Caco-2 (cell line): ENCODE measurements around the gene DOC2A. TPM values are rescaled to one million over a fixed set of nuclear protein-coding genes. Genes with fewer than 3 reads are reported as not detected.

Experiments used
- BruUV-seq: library from RNA; stranded (reverse); fragments of 400-500 nt; replicated peaks from 2 replicates; lab custom pipeline; 2021; lab: Mats Ljungman, UMichigan
- CTCF ChIA-PET: fragments of 300-600 bp; sonication (Branson Sonifier 250); formaldehyde crosslinking; loops from one replicate; lab custom pipeline; 2022; ENCODE audit warnings: antibody characterized with exemption; lab: Charles Lee
- POLR2A ChIA-PET: fragments of 300-600 bp; sonication (Branson Sonifier 250); formaldehyde crosslinking; loops from one replicate; lab custom pipeline; 2022; ENCODE audit warnings: antibody characterized with exemption; lab: Charles Lee
- DNase-seq, 2 experiments: peaks; one replicate each; pipeline versions ENCODE4 v3.0.0 to v3.0.0-alpha.2; 2020 to 2022
- H3K27me3 ChIP-seq: replicated peaks from 2 replicates; pipeline ENCODE4 v1.6.0; 2011; ENCODE audit warnings: low read length; ENCODE audit not compliant: control insufficient read depth, insufficient read depth
- H3K36me3 ChIP-seq: 2 replicates; pipeline ENCODE4 v1.5.1; 2011; ENCODE audit warnings: low read length; ENCODE audit not compliant: control insufficient read depth, insufficient read depth
- H3K4me1 ChIP-seq: fragments of 250-450 bp; sonication (Bioruptor Pico); 2 replicates; pipeline ENCODE4 v1.5.1; 2020; ENCODE audit warnings: mild to moderate bottlenecking
- H3K4me3 ChIP-seq: 2 replicates; pipeline ENCODE4 v1.5.1; 2011; ENCODE audit warnings: low read depth, mild to moderate bottlenecking, control low read depth, low read length
- H3K9me3 ChIP-seq: fragments of 250-450 bp; sonication (Bioruptor Pico); 2 replicates; pipeline ENCODE4 v1.5.1; 2020; ENCODE audit warnings: mild to moderate bottlenecking, moderate library complexity
- H3K27ac Mint-ChIP-seq: one replicate; pipeline ENCODE4 v1.8.0; 2022; ENCODE audit warnings: mixed read lengths; ENCODE audit not compliant: unreplicated experiment
- H3K27me3 Mint-ChIP-seq: one replicate; pipeline ENCODE4 v1.8.0; 2022; ENCODE audit warnings: mixed read lengths; ENCODE audit not compliant: insufficient read depth, unreplicated experiment
- H3K36me3 Mint-ChIP-seq: one replicate; pipeline ENCODE4 v1.8.0; 2022; ENCODE audit warnings: mild to moderate bottlenecking, mixed read lengths; ENCODE audit not compliant: insufficient read depth, unreplicated experiment
- H3K4me1 Mint-ChIP-seq: one replicate; pipeline ENCODE4 v1.8.0; 2022; ENCODE audit warnings: low read depth, mixed read lengths; ENCODE audit not compliant: unreplicated experiment
- H3K4me3 Mint-ChIP-seq: one replicate; pipeline ENCODE4 v1.8.0; 2022; ENCODE audit warnings: mild to moderate bottlenecking, moderate library complexity, mixed read lengths; ENCODE audit not compliant: unreplicated experiment
- H3K9me3 Mint-ChIP-seq: one replicate; pipeline ENCODE4 v1.8.0; 2022; ENCODE audit warnings: mixed read lengths; ENCODE audit not compliant: unreplicated experiment
- CTCF ChIP-seq, 2 experiments: fragments of 200-600 bp in 1 of 2; IDR thresholded peaks; 1 replicate in 1 of 2; 2 replicates in 1 of 2; pipeline versions ENCODE4 v1.5.1 to v1.8.0; 2011 to 2022; ENCODE audit warnings: antibody characterized with exemption in 1 of 2, control low read depth in 1 of 2, inconsistent platforms in 1 of 2, low read depth in 1 of 2, low read length in 1 of 2, mild to moderate bottlenecking in 1 of 2, moderate library complexity in 1 of 2; ENCODE audit not compliant: insufficient read depth in 1 of 2, severe bottlenecking in 1 of 2, unreplicated experiment in 1 of 2
- intact Hi-C: fragments of 100-400 bp; cut with micrococcal nuclease; formaldehyde crosslinking; loops from one replicate; pipeline ENCODE4 v1.10.0; 2022; ENCODE audit not compliant: unreplicated experiment
- total RNA-seq: library from RNA; stranded (reverse); gene quantifications from 2 replicates; pipeline ENCODE4 v1.2.3, GENCODE V29; 2022

DOC2A gene
- total RNA-seq, 1 experiment from 2014 or later = 3.5 TPM

- no TSS peak for BruUV-seq
- H3K9me3 ChIP-seq = no peaks in the 10 kb centered on the region
- H3K4me1 ChIP-seq = no peaks in the 10 kb centered on the region
- DNase-seq = peak in 1 of 2 experiments; percentile 67
- H3K27ac Mint-ChIP-seq = no peak overlapping the region
- H3K27me3 Mint-ChIP-seq = peaks cover 15% of the 10 kb centered on the region
- ChIA-PET CTCF (interaction anchor here (0.6 to 0.9 kb wide), 3 partner anchors 160 to 273 kb away, joined by 3 to 4 read pairs (median 3); partner anchors contain the start of gene PAGR1), POLR2A (no interaction called here)
- H3K36me3 Mint-ChIP-seq = no peaks in the 10 kb centered on the region
- no peaks in the 10 kb centered on the region; the same call in 1 of the 2 replicates for H3K27me3 ChIP-seq
- no peak overlapping the region for H3K4me3 Mint-ChIP-seq
- no peak overlapping the region for H3K4me3 ChIP-seq
- H3K9me3 Mint-ChIP-seq = no peaks in the 10 kb centered on the region
- H3K4me1 Mint-ChIP-seq = peaks cover 7% of the 10 kb centered on the region
- intact Hi-C loops = loop anchor here (10.0 kb wide), 1 partner anchor 134 kb away; the partner anchor contains the start of gene SEZ6L2
- TF ChIP-seq CTCF (IDR thresholded peaks at IDR 0.05; ENCODE audit: insufficient read depth in 1 of 2, low read depth in 1 of 2, low read length in 1 of 2, severe bottlenecking in 1 of 2, unreplicated experiment in 1 of 2) = no peak
- H3K36me3 ChIP-seq = no peaks in the 10 kb centered on the region
These were observed 17.7 kb upstream of the DOC2A start for GRCh38 chr16:30028438-30029076.

GRCh38 chr16:30027588-30028437 lies 17.0 kb upstream of the DOC2A start:
- Histone ChIP-seq H3K27me3 (no peaks in the 10 kb centered on the region; the same call in 1 of the 2 replicates), H3K9me3 (no peaks in the 10 kb centered on the region), H3K4me1 (no peaks in the 10 kb centered on the region), H3K36me3 (no peaks in the 10 kb centered on the region), H3K4me3 (no peak overlapping the region)
- intact Hi-C loops = loop anchor here (10.0 kb wide), 1 partner anchor 133 kb away; the partner anchor contains the start of gene SEZ6L2
- no TSS peak for BruUV-seq
- Mint-ChIP-seq H3K27me3 (peaks cover 15% of the 10 kb centered on the region), H3K4me1 (peaks cover 7% of the 10 kb centered on the region), H3K27ac (no peak overlapping the region), H3K4me3 (no peak overlapping the region), H3K9me3 (no peaks in the 10 kb centered on the region), H3K36me3 (no peaks in the 10 kb centered on the region)
- no peak for DNase-seq
- CTCF ChIA-PET = interaction anchor here (0.6 to 0.9 kb wide), 2 partner anchors 212 to 272 kb away, joined by 3 read pairs; partner anchors contain the start of gene PAGR1
- TF ChIP-seq CTCF (IDR thresholded peaks at IDR 0.05; ENCODE audit: insufficient read depth in 1 of 2, low read depth in 1 of 2, low read length in 1 of 2, severe bottlenecking in 1 of 2, unreplicated experiment in 1 of 2) = no peak
- POLR2A ChIA-PET = no interaction called here

GRCh38 chr16:30026449-30026848 lies 15.6 kb upstream of the DOC2A start:
- Histone ChIP-seq H3K4me3 (no peak overlapping the region), H3K36me3 (no peaks in the 10 kb centered on the region), H3K9me3 (no peaks in the 10 kb centered on the region), H3K4me1 (no peaks in the 10 kb centered on the region), H3K27me3 (no peaks in the 10 kb centered on the region; the same call in 1 of the 2 replicates)
- no peak for TF ChIP-seq CTCF (IDR thresholded peaks at IDR 0.05; ENCODE audit: insufficient read depth in 1 of 2, low read depth in 1 of 2, low read length in 1 of 2, severe bottlenecking in 1 of 2, unreplicated experiment in 1 of 2)
- BruUV-seq = no TSS peak
- Mint-ChIP-seq H3K27me3 (peaks cover 11% of the 10 kb centered on the region), H3K27ac (no peak overlapping the region), H3K4me3 (no peak overlapping the region), H3K36me3 (peaks cover 1% of the 10 kb centered on the region), H3K9me3 (no peaks in the 10 kb centered on the region), H3K4me1 (peaks cover 7% of the 10 kb centered on the region)
- CTCF ChIA-PET = no interaction called here
- intact Hi-C loops = loop anchor here (10.0 kb wide), 1 partner anchor 132 kb away; the partner anchor contains the start of gene SEZ6L2
- POLR2A ChIA-PET = no interaction called here
- no peak for DNase-seq
